NCI-H2227 (cell line): ENCODE results near the gene DCHS1.

Experiments
- DNase-seq: peaks from one replicate; lab custom pipeline; 2025; ENCODE audit not compliant: unreplicated experiment; lab: John Stamatoyannopoulos, UW

DCHS1 gene

DNA sequence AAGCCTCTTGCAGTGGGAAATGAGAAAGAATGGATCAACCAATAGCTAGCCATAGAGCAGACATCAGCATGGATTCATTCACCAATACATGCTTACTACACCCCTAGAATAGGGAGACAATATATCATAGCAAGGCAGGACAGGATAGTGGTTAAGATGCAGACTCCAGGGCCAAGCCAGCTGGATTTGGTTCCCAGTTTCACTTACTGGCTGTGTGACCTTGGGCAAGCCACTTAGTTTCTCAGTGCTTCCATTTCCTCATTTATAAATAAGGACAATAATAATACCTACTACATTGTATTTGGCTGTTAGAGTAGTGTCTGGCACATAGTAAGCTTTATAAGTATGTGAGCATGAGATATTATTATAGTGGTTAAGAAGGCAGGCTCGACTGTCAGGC is 7.1 kb downstream of the DCHS1 start:
- no peak for DNase-seq

DNA sequence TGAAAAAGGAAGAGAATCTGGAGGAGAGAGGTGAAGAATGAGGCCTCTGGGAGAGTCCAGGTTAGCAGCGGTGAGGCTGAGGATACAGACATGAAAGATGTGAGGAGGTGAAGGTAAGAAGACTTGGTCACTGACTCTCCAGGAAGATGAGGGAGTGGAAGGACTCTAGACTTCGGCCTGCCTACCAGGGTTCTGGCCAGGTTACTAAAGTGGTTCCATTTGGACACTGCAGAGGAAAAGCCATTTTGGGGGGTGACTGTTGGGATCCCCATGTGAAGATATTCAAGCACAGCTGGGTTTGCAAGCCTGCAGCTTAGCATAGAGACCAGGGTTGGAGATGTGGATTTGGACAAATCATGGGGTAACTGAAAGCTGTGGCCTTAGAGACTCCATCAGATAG is 7.8 kb downstream of the DCHS1 start:
- no peak for DNase-seq

DNA sequence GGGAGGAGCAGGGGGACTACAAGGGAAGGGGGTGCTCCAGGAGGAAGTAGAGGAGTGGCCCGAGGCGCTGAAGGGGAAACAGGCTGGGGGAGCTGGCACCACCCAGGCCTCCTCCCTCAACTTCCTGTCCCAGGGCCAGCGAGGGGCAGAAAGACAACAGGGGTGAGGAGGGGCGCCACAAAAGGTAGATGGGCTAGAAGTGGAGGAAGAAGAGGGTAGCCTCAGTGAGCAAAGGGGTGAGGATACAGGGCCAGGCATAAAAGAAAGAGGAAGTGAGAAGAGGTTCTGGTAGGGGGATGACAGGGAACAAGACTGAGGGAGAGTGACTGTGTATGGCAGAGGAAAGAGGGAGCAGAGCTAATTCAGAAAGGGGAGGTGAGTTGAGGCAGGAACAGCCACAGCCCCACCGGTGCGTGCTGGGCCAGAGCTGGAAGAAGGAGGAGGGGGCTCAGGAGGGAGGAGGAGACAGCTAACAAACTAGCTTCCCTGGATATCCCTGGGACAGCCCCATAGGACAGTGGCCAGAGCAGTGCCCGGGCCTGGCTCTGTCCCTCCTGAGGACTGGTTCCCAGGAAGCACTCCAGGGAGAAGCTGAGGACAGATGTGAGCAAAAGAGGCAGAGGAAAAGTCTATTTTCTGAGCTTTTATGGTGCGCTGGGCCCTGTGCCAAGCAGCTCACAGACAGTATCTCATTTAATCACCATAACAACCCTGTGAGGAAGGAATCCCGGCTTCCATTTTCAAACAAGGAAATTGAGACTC is 8.5 kb downstream of the DCHS1 start:
- no peak for DNase-seq

DNA sequence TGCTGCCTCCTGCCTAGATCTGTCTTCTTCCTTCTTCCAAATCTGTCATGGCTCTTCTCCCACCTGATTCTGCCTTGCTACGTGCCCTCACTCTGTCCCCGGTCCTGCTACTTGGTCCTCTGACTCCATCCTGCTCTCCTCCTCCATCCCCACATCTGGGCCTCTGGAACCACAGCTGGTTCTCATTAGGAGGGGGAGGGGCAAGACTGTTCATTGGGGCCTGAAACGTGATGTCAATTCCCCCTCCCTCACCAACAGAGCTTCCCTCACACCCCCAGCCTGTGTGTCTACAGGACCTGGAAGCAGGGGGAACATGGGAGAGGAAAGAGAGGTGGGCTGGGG is 9.1 kb downstream of the DCHS1 start:
- DNase-seq: no peak

DNA sequence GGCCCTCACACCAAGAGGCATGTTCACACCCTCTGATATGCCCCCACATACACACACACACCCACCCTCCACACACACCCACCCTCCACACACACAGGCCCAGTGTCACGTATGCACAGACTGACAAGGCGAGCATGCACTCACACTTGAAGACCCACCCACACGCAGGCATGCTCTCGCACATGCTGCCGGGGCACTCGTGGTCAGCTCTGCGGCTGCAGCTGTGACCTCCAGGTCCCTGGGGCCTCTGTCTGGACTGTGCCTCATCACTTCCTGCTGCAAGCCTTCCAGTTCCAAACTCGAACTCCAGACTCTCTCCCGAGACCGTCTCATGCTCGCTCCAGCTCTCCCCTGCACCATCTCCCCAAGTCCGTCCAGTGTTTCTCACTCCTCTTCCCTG is 9.5 kb downstream of the DCHS1 start:
- no peak for DNase-seq

DNA sequence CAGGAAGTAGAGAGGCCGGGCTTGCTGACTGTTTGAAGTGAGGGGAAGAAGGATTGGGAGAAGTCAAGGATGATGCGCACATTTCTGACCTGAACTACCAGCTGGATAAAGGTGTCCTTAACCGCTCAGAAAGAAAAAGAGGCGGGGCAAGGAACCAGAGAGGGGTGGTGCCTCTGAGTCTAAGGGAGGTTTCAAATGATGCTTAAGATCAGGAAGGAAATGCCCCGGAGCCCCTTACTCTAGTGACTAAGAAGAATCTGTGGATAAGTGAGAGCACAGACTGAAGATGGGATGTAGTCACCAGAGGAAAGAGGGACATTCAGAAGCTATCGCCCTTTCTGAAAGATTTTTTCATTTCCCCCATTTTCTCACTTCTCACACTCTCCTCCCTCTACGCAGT is 12.7 kb downstream of the DCHS1 start:
- DNase-seq: no peak

DNA sequence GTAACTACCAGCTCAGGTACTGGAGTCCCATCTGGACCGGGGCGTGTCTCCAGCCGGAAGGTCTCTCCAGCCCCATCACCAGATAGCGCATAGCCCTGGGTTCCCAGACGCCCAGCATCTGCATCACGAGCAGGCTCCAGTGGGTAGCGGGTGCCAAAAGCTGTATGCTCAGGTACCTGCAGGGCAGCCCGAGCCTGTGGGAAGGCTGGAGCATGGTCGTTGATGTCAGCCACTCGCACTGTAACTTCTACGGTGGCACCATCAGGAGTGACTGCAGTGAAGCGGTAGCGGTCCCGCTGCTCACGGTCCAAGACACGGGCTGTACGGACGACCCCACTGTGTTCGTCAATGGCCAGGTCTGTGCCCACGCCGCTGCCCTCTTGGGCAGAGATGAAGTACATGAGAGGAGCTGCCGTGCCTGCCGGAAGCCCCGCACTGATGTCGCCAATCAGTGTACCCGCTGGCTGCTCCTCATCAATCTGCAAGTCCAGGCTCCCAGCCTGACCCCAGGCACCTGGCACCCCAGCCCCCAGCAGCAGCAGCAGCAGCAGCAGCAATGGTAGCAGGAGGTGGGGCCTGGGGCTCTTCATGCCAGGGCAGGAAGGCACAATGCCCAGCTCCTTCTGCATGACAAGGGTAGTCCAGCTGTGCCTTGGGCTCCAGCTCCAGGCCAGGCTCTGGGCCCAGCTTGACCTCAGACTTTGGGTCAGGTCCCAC is 14.5 kb downstream of the DCHS1 start:
- no peak for DNase-seq

DNA sequence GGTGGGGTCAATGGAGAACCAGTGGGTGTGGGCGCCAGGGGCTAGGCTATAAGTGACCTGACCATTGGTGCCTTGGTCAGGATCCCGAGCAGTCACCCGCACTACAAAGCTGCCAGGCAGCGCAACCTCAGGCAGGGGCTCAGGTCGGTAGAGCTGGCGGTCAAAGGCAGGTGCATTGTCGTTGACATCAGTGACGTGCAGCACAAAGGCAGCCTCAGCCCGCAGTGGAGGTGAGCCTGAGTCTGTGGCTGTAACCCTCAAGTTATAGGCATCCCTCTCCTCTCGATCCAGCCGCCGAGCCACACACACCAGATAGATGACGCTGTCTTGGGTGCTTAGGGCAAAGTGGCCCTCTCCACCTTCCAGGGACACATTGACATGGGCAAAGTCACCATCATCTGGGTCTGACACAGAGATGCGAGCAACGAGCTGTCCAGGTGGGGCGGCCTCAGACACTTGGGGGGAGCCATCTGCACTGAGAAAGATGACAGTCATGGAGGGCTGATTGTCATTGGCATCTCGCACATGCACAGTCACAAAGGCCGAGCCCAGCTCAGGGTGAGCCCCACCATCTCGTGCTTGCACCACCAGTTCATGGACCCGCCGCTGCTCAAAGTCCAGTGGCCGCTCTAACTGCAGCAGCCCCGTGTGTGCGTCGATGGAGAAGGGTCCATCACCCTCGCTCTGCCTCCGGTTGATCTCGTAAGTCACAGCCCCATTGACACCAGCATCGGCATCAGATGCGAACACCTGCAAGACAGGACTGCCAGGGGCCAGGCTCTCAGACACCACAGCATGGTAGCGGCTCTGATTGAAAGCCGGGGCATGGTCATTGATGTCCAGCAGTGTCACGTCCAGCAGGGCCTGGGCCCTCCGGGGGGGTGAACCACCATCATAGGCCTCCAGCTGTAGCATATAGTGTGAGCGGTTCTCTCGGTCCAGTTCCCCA is 15.3 kb downstream of the DCHS1 start:
- DNase-seq: no peak

DNA sequence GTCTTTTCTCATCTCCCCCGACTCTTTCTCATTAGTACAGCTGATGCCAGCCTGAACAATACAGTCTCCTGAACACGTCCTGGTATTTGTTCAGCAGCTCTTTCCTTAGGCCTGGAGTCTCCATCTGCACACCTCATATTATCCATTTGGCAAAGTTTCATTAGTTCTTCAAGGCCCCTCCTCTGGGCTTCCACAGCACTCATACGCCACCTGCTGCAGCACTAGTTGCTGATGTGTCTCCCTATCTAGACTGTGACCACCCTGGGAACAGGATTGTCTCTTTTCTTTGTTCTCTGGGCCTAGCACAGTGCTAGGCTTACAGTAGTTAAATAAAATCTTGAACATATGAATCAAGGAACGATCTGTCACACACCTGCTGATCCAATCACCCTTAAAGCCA is 17.2 kb downstream of the DCHS1 start:
- no peak for DNase-seq

DNA sequence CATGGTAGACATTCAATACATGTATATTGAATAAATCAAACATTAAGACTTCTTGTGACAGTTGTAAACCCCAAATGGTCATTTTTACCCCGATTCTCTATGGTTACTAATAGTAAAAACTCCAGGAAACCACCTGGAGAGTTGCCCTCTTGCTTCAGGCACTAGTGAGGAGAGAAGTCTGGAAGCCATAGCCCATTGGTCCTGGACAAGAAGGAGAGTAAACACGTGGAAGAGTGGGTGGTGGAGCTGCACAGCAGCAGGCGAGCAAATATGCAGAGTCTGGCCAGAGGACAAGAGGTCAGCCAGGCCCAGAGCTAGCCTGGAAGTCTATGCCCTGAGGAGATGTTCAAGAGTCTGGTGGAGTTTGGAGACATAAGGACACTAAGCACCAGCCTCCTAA is 17.7 kb downstream of the DCHS1 start:
- no peak for DNase-seq

DNA sequence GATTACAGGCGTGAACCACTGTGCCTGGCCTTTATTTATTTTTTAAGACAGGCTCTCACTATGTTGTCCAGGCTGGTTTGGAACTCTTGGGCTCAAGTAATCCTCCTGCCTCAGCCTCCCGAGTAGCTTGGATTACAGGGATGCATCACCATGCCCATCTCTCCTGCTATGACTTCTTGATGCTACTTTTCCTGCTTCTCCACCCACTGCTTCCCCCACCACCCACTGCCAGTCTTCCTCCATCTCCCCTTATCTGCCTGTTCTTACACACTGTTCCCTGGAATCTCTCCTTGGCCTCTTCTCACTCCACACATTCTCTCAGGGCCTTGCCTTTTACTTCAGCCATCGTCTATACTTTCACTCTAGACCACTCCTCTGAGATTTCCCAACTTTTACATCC is 19.1 kb downstream of the DCHS1 start:
- no peak for DNase-seq

DNA sequence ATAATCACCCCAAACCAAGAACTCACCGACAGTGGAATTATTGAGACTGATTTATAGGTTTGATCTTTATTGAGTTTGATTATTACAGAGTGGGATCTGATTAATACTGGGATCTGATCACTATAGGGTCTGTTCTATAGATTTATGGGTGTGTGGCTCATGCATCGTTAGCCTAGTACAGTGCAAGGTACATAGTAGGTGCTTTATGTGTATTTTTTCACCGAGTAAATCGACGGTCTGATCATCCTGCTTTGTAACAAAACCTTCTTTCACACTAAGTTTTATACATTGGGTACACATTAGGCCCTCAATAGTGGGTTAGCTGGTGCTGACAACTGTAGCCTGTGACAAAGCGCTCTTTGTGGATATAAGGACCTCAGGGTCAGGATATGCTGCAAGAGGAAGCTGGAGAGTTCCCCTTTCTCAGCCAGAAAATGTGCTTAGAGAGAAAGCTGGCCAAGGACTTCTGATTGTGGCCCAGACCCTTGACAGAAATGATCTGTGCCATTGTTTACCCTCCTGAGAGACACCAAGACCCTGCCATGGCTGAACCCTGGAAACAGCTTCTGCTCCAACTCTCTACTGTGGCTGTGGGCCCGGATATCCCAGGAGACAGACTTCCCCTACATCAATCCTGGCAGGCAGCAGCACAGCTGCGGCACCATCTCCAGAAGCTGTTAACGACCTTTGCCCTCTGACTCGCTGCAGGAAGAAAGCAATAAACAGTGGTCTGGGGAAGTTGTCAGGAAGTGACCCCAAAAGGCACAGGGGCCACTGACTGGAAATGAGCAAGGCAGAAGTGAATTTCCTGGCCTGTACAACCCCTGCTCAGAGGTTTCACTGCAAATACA is 20.3 kb downstream of the DCHS1 start:
- DNase-seq: no peak

DNA sequence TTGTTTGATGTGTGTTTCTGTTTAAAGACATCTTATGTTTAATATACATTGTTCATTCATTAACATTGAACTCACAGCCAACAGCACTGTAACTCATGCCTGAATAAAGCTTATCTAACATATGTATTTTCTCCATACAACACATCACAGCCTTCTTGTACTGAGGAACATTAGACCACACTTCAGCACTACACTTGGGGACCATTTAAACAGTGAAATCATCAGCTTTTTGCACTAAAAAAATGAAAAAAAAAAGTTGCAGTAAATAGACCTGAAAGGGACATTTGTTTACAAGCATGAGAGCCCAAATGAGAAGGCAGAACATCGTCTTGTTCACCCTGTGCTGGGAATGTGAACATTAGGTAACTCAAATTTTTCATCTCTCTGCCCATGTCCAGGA is 21.1 kb downstream of the DCHS1 start:
- DNase-seq: no peak

DNA sequence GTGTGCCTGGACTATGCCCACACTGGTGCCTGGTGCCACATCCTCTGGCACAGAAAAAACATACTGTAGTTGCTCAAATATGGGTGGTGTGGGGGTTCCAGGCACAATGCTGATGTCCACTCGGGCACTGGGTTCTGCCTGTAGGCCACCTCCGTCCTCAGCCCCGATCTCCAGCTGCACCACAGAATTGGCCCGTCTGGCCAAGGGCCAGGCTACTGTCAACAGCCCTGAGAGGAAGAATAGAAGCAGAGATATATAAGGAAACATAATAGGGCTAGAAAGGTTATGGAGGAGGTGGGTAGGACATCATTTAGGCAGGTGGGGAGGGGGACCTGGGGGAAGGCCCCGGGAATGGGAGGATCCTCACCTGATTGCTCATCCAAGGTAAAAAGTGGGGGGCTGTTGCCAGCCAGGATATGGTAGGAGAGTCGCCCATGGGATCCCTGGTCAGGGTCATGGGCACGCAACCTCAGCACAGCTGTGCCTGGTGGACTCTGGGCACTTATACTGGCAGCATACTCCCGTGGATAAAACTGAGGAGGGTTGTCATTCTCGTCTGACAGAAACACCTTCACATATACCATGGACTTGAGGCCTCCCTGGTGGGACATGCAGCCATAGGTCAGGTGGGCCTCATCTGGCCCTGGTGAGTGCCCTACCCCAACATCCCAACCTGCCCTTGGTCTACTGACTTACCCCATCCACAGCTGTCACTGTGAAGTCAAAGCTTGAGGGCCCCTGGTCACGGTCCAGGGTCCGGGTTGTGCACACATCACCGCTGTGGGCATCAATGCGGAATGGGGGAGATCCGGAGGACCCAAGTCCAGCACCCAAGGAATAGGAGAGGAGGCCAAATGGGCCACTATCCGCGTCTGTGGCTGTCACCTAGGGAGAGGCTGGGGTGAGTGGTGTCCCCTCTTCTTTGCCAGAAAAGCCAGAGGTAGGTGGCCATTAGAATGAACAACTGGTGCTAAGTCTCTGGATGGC is 21.9 kb downstream of the DCHS1 start:
- no peak for DNase-seq

DNA sequence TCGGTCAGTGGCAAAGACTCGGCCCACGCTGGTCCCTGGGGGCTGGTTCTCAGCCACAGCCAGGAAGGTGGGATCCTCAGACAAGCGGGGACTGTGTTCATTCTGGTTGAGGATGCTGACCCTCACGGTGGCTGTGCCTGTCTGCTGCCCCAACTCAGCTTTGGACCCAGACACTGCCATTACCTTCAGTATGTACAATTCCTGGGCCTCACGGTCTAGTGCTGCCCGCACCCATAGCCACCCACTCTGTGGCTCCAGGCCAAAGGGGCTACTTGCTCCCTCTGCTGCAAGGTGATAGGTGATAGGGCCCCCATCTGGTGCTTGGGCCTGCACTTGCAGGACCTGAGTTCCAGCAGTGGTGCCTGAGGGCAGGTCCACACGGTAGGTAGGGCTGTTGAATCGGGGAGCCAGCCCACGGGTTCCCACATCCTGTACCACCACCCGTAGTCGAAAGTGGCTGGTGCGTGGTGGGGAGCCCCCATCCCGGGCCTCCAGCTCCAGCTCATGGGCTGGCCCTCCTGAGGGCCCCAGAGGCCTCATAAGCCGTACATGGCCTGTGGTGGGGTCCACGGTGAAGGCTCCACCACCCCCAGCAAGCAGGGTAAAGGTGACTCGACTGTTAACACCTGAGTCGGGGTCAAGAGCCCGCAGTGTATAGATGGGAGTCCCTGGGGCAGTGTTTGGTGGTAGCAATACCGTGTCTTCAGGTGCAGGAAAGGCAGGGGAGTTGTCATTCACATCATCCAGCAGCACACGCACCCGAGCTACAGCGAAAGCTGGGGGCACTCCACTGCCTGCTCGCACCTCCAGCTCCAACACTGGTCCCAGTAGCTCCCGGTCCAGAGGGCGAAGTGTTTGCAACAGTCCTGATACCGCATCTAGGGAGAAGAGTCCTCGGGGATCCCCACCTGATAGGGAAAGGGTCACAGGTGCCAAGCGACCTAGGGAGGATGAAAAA is 23.2 kb downstream of the DCHS1 start:
- no peak for DNase-seq

DNA sequence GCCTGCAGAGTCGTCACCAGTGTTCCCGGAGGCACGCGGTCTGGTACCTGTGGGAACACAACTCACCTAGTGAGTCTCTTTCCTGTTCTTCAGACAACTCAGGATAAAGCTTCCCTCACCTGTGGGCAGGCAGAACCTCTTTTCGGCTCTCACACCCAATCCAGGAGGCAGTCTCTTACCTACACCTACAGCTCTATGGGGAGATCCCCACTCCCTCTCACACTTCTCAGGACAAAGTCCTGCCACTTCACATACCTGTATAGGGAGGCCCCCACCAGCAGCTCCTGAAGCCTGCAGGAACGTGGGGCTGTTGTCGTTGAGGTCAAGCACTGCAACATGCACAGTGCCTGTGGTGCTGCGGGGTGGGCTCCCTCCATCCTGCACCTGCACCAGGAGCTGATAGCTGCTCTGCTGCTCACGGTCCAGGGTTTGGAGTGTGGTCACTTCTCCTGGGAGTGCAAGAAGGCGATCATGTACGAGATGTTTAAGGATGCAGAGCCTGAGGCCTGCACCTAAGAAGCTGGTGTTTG is 24.2 kb downstream of the DCHS1 start:
- DNase-seq: no peak

DNA sequence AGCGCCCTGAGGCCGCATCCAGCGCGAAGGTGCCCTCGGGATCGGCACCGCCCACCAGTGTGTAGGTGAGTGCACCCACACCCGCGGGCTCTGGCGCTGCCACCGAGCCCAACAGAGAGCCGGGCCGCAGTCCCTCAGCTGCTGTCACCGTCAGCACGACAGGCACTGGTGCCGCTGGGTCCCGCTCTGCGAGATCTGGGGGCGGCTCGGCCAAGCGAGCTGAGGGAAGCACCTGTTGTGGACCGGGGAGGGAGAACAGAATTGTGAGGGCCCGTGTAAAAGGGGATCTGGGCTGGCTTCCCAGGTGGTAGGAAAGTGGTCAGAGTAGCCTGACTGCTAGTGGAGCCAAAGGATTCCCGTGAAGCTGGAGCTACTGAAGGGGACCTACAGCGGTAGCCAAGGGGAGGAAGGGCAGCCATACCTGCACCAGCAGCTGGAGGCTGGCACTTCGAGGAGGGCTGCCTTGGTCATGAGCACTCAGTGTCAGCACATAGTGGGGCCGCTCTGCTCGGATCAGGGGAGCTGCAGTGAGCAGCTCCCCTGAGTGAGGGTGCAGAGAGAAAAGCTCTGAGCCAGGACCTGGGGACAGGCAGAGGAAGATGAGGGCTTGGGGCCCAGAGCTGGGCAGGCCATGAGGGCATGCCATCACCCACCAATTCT is 24.8 kb downstream of the DCHS1 start:
- DNase-seq: no peak
